SK-N-DZ (cell line): ENCODE results near the gene MEF2C.
A peak's percentile ranks its signal among the peaks of the same experiment; 100 is the strongest.

Experiments
- DNase-seq: peaks from one replicate; pipeline ENCODE4 v3.0.0-alpha.2; 2015; ENCODE audit warnings: low spot score

Gene MEF2C

DNA sequence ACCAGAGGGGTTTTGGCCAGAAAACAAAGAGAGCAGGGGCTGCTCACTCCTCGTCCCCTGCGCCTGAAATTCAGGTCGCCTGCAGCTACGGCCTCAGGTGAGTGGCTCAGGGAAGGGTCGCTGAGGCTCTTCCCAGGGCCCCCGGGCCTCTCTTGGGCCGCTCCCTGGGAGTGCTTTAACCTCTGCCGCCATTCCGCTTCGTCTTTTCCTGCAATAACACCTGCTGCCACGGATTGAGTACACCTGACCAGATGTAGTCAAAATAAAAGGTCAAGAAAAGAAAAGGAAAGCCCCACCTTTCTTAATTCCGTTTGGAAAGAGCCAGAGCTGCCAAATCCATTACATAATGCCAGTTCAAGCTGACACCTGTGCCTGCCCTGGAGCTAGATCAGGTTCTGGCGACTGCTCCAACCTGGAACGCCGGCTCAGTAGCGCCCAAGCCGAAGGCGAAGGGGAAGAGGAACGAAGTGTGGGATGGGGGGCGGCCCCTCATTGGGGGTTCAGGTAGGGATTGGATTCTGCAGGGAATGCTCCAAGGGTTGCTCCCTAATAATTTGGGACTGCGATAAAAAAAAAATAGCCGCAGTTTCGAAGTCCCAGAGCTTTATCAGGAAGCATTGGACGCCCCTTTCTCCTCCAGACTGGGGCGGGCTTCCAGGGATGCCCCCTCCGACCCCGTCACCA lies 193.9 kb downstream of the MEF2C start:
- DNase-seq: no peak

DNA sequence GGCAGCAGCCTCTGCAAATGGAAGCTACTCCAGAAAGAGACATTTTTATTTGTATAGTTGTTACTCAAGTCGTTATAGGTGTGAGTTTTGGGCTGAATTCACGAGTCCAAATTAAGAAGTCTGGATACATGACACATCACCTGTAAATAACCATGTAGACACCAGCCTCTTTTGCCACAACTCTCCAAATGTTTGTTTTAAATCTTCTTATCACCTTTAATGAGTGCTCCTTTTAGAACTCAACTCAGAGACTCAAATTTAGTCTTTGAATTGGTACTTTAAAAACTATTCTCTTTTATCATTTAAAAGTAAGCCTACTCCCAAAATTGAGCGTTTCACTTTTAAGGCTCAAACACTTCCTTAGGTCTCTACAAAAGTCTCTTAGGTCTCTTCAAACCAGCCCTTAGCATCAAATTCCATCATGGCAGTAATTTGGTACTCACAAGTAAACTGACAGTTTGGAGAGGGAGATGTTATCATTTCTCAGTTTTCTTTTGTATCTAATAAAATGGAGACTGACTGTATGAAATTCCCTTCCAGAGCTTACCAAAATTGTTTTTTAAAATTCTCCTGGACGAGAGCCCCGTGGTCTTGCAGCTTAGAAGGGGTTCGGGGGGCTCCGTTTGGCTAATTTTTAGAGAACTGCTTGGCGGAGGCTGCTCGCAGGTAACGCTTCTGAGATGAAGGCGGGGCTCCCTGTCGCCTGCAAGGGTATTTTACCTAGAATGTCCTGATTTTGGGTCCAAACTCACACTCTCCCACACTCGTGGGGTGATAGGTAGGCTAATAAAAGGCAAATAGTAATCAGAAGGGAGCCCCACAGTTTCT lies 194.6 kb downstream of the MEF2C start:
- no peak for DNase-seq

GRCh38 chr5:88687373-88687911 lies 195.5 kb downstream of the MEF2C start:
- no peak for DNase-seq

DNA sequence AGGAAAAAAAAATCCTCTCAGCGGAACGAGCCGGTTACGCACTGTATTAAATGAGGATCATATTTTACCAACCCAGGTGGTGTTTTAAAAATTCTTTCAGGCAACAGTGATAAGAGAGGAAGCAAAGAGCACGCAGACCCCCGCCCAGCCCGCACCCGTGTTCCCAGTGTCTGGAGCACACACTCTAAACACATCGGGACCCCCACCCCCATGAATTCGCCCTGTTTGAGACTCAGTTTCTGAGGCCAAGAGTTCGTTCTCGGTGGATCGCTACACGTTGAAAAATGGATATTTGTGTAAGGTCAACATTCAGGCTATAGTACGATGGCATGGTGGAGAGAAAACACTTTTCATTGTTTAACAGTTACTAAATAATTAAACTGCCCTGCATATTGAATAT lies 196.3 kb downstream of the MEF2C start:
- no peak for DNase-seq

DNA sequence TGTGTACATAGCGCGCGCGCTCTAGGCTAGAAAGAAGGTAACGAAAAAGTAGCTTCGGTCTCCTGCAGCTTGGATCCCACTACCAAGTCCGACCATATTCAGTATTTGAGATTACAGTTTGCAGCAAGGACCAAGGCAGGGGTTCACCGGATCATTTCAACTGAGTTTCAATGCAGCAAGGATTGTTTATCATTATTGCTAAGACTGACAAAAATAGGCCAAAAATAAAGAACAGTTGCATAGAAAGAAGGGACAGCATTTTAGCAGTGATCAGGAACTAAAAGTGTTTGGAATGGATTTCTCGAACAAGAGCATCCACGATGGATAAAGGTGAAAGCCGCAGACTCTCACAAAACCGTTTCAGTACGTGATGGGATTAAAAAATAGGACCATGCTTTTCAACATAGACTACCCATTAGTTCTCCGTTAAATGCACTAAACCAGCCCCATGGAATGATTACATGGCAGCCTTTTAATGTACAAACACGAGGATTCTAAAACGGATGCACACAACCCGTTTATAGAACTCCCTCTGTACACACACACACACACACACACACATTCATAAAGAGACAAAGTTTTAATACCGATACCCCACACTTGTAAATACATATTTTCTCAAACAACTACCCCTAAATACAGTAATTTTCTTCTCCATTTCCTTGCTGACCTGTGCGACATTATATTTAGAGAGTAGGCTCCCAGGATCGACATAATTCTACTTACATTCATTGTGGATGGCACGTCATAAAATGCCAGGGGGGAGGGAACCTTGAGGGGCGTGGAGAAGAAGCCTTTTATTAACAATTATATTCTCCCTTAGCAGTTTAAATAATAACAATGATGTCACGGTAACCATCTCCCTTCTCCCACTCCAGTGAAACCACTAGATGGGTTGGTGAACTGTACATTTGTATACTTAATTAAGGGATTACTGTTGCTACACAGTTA lies 197.1 kb downstream of the MEF2C start:
- DNase-seq: no peak

DNA sequence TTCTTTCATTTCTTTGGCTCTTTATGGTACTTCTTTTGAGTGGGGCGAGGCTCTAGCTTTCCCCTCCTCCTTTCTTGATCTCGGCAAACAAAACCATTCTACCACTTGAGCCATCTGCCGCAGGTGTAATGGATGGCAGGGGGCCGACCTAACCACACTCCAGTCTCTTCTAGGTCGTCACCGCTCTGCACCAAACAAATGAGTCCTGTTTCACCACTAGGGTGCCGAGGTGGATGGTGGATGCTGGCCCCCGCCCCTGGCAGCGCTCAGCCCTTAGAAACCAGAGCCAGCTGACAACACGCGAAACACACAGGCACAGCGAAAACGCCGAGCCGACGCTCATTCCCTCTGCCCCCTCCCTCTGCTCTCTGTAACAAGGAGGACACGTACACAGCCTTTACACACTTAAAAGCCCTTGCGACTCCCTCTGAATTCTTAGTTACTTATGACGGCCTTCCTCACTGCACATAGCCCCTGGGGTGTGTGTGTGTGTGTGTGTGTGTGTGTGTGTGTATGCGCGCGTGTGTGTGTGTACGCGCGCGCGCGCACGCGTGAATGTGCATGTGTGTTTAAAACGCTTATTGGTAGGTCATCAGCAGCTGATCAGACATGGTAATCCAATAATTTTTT lies 199.4 kb downstream of the MEF2C start:
- peak; percentile 54 for DNase-seq

GRCh38 chr5:88682881-88683361 lies 200.1 kb downstream of the MEF2C start:
- DNase-seq: no peak

DNA sequence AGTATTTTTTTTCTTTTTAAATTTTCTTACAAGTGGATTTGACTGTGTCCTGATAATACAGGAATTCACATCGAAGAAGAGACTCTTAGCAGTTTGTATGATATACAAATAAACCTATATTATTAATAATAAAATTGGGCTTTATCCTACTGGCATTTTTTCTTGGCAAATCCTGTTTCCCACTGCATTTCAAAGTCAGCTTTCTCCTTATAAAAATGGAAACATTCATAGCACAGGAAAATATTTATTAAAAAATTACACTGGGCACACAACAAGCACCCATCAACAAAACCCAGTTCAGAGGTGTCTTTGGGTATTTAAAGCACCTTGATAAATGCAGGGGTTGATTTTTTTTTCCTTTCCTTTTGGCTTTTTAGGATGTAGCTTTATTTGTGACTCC lies 200.9 kb downstream of the MEF2C start:
- no peak for DNase-seq

DNA sequence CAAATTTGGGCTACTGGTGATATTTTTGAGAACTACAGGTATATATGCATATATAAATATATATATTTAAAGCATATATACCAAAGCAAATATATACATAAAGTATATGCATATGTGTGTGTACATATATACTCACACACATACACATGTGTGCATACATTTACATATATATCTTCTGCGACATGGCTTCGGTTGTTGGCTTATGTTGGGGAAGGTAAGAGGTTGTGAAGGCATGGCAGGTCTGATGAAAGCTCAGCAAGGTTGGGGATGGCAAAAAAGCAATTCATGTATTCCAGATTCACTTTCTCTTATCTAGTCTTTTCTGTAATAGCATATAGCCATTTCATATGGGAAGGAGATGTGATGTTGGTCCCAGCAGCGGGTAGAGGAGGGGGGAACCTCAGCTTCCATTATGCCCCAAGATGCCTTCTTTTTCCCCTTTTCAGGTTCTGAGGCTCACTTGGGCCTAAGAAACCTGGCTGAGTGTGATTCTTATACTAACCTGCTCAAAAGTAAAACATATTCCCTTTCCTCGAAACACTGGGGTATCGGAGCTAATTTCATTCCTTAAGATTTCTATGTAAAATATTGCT lies 201.7 kb downstream of the MEF2C start:
- no peak for DNase-seq

DNA sequence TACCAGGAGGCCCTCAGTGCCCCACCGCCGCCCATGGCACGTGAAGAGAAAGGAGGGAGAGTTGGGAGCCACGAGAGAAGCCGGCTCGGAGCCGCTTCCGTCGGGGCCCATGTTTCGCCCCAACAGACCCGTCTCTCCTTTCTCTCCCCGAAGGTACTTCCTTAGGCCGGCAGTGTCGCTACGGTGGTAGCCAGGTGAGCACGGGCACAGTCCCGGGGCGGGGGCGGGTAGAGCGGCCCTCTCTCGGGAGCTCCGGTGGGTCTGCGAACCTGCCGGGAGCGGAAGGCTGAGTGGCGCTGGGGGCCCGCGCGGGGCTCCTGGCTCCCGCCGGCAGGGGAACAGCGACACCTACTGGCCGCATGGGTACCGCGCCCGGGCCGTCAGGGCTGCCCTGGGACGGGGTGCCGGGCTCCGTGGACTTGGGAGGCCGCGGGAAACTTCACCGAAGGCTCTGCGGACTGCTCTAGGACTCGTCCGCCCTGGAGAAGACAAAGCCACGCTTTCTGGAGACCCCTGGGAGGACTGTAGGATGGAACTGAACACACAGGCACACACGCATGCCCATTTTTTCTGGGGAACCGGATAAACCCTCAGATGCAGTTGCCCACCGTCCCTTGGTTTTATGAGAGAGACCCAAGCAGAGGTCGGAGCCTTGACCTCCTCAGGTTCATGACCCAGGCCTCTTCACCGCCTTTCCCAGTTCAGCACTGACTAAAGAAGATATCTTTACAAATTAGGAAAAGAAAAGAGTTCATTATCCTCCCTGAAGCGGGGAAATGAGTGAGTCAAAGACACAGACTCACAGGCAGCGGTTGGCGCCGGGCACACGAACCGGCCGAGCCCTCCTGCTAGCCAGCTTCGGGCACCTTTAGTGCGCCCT lies 202.5 kb downstream of the MEF2C start:
- DNase-seq: peak; percentile 37

GRCh38 chr5:88679638-88680037 lies 203.3 kb downstream of the MEF2C start:
- DNase-seq: no peak

DNA sequence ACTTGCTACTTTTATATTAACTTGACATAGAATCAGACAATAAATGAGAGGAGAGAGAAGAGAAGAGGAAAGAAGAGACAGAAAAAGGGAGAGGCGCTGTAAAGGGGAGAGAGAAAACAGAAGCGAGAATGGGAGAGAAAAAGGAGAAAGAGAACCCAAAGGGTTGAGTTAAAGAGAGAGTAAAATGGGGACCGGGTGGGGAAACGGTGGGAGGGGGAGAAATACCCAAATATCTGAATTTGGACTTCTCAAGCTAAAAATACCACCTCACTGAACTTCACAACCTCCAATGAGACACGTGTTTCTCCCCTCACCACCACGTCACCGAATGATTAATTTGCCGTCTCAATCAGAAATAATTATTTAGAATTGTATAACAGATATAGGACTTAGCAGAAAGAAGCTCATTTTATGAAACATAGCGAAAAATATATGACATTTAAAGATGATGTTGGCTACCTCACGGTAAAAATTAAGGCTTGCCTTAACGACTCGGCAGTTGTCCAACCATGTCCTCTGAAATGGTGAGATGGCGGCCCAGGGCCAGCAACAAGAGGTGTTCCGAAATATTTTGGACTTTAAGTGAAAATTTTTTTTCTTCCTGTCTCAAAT lies 204.1 kb downstream of the MEF2C start:
- DNase-seq: no peak

DNA sequence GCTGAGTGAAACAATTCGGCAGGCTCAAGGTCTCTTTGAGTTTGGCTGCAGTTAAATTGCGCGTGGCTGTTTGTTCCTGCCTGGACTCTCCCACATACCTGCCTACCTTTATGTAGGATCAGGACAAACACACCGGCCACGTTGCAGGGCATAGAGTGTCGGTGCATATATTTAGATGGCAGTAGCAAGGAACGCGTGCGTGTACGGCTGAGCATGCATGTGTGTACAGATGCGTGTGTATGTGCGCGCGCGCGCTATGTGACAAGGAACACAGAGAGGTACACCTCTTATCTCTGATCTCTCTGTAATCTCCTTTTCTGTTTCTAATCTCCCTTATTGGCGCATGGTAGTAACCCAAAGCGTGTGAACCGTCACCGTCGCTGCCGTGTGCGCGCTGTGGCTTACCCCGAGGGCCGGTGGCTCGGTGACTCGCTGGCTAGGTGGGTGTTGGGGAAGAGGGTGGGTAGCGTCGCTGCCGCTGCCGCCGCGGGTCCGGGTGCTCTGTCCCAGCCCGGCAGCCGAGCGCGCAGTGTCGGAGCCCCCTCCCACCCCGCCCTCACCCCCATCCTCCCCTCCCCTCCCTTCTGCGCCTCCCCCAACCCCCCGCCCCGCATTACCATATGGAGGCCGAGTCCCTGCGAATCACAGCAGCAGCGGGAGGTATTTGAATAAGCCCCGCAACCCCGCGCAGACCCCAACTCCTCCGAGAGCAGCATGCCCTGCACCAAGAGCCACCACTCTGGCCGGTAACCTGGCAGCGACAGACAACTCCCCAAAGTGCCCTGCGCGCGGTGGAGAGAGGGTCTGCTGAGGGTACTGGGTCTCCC lies 204.8 kb downstream of the MEF2C start:
- no peak for DNase-seq

GRCh38 chr5:88677376-88677895 lies 205.5 kb downstream of the MEF2C start:
- no peak for DNase-seq

DNA sequence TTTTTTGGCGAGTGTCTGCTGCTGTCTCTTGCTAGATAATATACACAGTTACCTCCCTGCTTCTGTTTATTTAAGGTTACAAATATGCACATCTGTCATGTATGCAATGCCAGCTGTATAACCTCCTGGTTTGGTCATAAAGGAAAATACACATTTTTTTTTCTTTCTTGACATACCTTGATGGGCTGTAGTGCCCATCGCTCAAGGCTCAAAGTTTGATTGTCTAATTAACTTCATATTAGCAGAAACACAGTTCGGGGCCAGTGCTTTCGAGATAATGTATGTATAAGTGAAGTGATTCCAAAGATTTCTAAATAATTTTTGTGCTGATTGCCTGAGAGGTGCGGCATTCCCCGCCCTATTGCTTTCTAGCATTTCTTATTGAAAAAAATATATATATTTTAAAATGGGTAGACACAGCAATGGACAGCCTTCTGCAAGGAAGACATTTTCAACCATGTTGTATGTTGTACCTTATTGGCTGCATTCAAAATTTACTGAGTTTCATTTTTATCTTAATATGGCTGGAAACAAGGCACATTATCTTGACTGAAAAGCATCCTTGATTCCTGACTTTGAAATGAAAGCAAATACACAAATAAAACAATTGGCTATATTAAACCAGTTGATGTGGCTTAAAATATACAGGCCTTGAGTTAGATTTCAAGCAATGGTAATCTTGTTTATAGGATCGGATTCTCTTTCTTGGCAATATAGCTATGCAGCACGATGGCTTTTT lies 206.2 kb downstream of the MEF2C start:
- DNase-seq: no peak

DNA sequence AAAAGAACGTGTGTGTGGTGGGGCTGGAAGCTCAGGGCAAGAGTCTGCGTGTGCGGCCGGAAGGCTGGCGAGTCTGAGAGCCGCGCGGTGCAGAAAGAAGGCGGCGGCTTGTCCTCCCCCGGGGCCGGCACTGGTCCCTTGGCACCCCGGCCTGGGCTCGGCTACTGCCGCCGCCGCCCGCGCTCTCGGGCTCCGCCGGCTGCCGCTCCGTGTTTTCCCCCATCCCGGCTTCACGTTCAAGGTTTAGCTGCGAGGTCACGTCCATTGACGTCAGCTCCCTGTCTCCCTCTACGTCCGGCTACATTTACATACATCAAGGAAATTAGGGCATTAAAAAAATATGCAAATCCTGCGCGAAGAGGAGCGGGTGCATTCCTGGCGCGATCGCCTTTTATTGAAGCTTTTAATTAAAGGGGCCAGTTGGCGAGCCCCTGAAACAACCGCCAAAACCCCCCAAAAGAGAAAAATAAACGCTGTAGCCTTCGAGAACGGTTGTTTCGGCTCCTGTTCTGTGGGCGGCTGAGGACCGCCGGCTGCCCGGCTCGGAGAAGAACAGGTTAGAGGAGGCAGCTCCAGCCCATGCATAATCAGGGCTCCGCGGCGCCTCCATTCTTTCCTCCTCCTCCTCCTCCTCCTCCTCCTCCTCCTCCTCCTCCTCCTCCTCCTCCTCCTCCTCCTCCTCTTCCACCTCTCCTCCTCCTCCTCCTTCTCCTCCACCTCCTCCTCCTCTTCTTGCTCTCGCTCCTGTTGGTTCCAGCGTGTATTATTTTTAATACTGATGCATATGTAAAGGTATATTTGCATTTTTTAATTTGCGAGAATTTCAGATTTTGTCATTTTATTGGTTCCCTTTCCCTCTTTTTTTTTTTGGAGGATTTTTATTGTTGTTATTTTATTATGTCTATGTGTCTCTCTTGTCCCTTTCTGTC lies 207.0 kb downstream of the MEF2C start:
- DNase-seq: peak; percentile 75
